ENCODE measurements around the gene BRAT1.
A peak's percentile ranks its signal among the peaks of the same experiment; 100 is the strongest.

The BRAT1 gene

DNA sequence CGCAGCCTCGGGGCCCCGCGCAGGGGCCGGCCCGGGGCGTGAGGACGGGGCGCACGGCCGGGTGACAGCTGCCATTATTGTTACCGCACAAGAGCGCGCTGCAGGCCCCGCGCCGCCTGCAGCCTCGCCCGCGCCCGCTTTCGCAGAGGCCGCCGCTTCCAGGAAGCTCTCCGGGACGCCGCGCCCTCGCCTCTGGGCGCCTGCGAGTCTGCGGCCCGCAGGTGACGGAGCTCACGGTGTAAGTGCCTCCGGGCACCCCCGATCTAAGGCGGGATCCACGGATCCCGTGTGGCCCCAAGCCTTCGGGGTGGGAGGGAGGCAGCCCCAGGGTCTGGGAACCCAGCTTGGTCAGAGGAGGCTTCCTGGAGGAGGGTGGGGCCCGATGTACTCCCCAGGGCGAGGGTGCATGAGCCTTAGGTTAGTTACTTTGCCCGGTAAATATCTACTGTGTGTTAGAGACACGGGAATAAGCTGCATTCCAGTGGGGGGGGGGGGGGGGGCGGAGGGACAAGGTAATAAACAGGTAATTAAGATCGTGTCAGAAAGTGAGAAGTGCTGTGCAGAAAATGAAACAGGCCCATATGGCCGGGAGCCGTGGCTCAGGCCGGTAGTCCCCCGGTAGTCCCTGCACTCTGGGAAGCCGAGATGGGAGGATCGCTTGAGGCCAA is 4.1 kb upstream of the BRAT1 start:
- DNase-seq (ENCODE audit: low spot score), result no peak

DNA sequence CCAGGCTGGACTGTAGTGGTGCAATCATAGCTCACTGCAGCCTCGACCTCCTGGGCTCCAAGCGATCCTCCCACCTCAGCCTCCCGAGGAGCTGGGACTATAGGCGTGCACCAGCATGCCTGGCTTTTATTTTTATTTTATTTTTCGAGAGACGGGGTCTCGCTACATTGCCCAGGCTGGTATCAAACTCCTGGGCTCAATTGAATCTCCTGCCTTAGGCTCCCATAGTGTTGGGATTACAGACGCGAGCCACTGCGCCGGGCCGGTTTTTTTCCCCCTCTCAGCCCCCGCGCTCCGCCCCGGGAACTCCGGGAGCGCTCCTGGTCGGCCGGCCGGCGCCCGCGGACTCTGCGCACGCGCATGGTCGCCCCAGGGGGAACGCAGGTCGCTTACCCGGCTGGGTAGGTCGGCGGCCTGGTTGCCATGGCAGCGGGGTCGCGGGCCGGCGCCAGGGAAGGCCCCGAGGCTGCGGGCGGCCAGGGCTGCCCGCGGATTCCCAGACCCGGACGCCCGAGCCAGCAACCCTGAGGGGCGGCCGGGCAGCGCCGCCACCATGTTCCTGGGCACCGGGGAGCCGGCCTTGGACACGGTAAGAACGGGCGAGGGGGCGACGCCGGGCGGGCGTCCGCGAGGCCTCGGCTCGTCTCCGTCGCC is 3.4 kb upstream of the BRAT1 start, which contains the start of gene IQCE:
Gene IQCE, plus strand, starts transcription at position 351 of the 654 bp plus-strand sequence. Its CDS starts 203 bp downstream, at position 554.
- DNase-seq (ENCODE audit: low spot score), result peak; percentile 93

DNA sequence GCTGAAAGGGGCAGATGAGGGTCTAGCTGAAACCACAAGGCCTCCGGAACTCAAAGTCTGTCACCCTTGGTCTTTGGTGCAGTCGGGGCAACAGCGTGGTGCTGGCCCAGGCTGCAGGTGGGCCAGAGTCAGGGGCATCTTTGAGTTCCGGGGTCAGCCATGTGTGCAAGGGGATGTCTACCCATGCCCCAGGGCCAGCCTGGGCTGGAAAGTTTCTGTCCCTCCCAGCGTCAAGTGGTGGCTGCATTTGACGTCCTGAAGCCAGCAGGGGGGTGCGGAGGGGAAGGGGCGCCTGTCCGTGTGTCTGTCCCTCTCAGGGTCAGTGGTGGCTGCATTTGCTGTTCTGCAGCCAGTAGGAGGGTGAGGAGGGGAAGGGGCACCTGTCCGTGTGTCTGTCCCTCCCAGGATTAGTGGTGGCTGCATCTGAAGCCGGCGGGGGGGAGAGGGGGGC is 638 bp downstream of the BRAT1 start:
- DNase-seq (ENCODE audit: low spot score), result no peak

DNA sequence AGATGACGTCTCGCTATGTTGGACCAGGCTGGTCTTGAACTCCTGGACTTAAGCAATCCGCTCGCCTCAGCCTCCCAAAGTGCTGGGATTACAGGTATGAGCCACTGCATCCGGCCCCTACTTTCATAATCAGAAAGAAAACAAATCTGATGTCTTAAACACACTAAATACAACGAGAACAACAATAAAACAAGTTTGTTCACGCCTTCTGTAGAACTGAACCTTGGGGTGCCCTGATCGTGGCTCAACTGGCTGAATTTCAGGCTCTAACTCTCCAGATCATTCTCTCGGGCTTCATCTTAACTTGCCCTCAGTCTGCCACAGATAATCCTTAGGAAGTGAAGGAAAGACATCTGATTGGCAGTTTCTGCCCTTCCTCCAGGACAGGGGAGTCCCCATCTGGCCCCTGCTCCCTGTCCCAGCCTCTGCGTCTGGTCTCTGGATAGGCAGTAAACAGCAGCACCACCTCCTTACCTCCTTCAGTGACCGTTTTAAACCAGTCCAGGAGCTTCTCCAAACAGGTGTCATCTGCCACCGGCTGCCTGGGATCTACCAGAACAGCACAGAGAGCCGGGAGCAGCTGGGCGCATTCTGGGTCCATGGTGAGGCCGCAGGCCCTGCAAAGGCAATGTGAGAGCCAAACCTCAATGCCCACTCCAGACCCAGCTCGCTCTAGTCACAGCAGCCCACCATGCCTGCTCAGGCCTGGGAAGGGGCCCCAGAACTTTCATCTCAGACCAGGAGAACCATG is 1.3 kb downstream of the BRAT1 start:
- no peak for DNase-seq (ENCODE audit: low spot score)

DNA sequence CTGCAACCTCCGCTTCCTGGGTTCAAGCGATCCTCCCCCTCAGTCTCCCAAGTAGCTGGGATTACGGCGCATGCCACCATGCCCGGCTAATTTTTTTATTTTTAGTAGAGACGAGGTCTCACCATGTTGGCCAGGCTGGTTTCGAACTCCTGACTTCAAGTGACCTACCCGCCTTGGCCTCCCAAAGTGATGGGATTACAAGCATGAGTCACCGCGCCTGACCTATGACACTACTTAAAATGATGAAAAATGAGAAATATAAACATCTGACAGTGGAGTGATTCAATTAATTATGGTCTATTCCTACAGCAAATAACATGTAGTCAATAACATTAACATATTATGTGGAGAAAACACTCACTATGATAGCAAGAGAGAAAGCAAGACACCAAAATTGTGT is 2.2 kb downstream of the BRAT1 start:
- no peak for DNase-seq (ENCODE audit: low spot score)

DNA sequence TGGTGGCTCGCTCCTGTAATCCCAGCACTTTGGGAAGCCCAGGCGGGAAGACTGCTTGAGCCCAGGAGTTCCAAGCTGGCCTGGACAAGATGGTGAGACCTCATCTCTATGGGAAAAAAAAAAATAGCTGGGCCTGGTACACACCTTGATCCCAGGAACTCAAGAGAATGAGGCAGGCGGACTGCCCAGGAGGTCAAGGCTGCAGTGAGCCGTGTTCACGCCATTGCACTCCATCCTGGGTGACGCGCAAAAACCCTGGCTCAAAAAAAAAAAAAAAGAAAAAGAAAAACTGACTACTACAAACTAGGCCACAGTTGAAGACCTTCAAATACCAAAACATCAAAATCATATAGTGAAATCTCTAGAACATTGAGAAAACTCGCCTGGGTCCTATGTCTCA is 3.9 kb downstream of the BRAT1 start:
- no peak for DNase-seq (ENCODE audit: low spot score)

DNA sequence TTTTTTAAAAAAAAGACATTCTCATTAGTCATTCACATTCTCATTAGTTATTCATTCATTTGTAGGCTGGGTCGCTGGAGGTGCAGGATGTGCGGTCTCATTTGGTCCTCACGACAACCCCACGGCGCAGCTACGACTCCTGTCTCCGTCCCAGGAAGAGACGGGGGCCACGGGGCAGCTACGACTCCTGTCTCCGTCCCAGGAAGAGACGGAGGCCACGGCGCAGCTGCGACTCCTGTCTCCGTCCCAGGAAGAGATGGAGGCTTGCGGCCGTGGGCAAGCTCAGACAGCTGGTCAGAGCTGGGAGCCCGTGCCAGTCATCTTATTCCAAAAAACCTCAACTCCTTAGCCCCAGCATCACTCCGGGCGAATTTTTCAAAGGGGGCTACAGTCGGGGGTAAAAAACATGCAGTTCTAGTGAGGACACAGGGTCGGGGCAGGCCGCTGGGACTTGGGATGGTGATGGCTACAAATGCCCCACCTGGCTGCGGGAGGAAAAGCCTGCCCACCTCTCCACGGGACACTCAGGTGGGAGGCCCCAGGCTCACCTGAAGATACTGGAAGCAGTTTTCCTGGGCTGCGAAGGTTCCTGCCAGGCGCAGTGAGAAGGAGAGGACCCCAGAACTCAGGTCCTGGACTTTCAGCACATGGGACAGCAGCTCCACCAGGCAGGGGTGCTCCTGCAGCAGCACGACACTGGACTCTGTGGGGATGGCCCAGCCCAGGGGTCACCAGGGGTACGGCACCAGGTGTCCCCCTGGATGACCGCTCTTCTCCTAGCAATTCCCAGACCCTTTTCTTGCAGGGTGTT is 8.3 kb downstream of the BRAT1 start:
- DNase-seq (ENCODE audit: low spot score), result no peak

DNA sequence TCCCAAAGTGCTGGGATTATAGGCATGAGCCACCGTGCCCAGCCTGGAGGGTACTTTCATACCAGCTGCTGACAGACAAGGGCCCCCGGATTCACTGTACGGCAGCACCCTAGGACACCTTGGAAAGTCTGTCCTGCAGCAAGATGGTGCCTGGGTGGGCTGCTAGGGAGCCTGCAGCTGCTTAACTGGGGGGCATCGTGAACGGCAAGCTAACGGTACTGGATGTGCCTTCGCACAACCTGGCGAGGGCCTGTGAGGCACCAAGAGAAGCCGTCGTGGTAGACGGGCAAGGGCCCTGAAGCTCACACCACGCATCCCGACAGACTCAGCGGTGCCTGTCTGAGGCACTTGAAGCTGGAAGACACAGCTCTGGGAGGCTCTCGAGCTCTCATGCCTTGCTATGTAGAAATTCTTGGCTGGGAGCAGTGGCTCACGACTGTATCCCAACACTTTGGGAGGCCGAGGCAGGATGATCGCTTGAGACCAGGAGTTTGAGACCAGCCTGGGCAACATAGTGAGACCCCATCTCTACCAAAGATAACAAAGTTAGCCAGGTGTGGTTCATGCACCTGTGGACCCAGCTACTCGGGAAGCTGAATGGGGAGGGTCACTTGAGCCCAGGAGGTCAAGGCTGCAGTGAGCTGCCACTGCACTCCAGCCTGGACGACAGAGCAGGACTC is 9.4 kb downstream of the BRAT1 start:
- no peak for DNase-seq (ENCODE audit: low spot score)

DNA sequence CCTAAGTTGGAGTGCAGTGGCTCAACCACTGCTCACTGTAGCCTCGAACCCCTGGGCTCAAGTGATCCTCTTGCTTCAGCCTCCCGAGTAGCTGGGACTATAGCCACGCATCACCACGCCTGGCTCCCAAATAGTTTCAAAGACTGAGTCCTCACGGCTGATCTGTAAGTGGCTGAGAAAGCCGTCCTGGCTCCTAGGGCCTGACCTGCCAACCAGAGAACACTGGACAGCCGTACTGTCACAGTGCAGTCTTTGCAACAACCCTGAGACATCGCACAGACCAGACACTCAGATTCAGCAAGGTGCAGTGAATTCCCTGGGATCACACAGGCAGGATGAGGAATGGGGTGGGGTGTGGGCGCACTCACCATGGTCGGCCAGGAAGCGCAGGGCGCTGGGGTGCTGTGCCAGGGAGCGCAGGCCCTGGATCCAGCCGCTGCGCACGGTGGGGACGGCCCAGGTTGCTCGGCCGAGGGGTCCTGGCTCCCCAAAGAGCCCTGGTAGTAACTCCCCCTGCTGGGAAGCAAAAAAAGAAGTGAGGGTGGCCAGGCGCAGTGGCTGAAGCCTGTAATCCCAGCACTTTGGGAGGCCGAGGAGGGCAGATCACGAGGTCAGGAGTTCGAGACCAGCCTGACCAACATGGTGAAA is 10.7 kb downstream of the BRAT1 start:
- DNase-seq (ENCODE audit: low spot score), result no peak

DNA sequence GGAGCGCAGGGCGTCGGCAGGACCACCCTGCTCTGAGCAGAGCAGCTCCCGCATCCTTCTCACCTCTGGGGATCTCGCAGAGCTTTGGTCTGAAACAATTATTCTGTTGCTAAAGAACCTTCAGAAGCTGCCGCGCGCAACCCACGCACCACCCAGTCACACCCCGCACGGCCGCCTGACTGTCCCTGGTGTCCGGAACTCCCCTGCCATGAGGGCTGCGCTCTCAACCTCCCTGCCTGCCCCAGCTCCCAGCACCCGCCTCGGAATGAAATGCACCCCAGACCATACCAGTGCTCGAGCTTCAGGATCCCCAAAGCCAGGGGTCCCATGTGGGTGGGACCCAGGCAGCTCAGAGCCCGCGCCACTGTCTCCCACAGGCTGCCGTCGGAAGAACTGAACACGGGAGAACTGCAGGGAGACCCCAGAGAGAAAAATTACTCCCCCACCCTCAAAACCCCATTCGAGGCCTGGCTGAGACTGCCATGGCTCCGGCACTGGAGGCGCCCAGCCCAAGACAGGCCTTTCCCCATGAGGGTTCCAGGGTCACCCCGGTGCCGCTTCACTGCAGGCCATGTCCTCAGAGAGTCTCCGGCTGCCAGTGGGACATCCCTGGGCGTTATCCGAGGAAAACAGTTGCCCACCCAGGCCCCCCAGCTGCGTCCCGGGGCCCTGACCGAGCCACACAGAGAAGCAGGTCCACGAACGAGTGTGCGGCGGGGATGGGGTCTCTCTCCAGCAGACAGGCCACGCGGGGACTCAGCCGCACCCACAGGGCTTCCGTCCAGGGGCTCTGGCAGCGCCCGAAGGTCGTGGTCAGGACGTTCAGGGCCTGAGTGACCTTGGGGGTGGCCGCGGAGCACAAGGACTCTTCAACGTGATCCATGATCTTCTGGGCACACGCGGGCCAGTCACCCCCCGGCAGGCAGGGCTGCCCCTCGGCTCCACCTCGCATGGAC is 12.1 kb downstream of the BRAT1 start:
- no peak for DNase-seq (ENCODE audit: low spot score)

DNA sequence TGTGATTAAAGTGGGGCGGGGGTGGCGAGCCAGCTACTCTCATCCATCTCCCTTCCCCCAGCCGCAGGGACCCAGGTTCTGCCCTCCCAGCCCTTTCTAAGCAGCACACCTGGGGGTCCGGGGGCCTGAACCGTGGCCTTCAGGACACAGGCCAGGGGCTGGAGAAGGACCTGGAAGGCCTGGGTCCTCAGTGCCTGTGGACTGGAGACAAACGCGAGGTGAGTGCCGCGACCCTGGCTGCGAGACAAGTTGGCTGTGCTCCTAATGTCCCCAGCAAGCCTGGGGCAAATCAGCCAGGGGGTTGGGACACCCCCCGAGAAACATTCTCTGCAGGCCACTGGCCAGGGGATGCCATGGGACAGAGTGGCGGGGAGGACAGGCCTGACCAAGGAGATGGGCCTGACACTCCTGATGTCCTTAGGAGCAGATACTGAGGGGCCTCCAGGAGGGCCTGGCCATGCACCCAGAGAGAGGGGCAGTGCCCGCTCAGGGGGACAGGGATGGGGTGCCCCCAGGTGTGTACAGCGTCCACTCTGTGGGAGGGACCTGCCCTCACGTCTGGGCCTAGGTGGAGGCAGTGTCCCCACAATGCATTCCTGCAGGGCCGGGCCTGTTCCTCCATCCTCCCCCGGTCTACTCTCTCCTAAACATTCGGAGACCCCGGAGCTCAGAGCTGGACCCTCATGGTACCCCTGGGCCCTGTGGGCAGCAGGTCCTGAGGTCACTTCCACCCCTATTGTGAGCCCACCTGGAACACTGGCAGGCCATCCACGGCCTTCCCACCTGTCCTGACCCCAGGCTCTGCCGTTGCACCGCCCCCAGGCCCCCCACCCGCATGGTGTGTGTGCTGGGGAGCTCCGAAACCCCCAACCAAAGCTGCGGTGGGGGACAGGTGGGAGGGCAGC is 13.1 kb downstream of the BRAT1 start:
- no peak for DNase-seq (ENCODE audit: low spot score)

DNA sequence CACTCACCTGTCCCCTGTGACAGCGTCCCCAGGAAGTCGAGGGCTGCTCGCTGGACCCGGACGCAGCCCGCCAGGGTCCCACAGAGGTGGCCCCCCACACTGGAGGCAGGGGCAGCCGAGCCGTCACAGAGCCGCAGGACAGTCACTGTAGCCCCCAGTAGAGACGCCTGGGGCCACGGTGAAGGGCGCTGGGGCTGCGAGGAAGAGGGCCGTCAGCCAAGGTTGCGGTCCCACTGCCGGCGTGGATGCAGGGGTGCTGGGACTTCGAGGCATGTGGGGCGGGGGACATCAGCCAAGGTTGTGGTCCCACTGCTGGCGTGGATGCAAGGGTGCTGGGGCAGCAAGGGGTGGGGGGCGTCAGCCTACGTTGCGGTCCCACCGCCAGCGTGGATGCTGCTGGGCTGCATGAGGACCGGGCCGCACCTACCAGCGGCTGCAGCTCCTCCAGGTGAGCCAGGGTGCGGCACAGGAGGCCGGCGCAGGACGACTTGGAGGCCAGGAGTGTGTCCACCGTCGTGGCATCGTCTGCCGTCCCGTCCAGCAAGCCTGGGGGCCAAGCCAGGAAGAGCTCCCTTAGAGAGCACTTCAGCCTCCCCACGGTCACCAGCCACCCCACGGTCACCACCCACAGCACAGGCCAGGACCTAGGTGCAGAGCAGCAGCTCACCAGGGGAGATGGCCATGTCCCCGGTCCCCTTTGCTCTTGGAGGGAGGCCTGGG is 13.9 kb downstream of the BRAT1 start:
- DNase-seq (ENCODE audit: low spot score), result no peak

DNA sequence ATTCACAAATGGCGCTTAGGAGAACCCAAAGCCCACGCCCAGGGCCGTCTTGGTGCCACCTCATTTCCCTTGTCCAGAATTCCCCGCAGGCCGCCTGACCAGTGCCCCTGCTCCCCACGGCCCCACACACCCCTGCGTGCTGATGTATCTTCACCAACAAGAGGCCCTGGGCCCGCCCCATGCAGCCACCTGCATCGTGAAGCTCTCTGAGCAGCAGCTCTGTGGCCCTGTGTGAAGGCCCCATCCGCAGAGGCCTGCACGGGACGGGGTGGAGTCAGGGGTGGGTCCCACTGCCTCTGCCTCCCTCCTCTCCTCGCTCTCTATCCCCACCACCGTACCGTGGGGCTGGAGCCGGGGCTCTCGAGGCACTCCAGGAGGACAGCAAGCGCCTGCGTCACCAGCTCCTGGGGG is 14.7 kb downstream of the BRAT1 start:
- DNase-seq (ENCODE audit: low spot score), result no peak

DNA sequence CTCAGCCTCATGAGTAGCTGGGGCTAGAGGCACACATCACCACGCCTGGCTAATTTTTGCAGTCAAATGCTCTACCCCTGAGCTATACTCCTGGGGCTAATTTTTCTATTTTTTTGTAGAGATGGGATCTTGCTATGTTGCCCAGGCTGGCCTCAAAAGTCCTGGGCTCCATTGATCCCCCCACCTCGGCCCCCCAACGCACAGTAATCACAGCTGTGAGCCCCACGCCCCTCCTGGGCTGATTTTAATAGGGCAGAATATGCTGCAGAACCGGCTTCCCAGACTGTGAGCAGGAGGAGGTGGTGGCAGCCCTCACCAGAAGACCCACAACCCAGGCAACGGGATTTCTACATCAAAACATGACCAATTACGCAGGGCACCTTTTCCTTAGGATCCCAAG is 15.2 kb downstream of the BRAT1 start:
- no peak for DNase-seq (ENCODE audit: low spot score)

DNA sequence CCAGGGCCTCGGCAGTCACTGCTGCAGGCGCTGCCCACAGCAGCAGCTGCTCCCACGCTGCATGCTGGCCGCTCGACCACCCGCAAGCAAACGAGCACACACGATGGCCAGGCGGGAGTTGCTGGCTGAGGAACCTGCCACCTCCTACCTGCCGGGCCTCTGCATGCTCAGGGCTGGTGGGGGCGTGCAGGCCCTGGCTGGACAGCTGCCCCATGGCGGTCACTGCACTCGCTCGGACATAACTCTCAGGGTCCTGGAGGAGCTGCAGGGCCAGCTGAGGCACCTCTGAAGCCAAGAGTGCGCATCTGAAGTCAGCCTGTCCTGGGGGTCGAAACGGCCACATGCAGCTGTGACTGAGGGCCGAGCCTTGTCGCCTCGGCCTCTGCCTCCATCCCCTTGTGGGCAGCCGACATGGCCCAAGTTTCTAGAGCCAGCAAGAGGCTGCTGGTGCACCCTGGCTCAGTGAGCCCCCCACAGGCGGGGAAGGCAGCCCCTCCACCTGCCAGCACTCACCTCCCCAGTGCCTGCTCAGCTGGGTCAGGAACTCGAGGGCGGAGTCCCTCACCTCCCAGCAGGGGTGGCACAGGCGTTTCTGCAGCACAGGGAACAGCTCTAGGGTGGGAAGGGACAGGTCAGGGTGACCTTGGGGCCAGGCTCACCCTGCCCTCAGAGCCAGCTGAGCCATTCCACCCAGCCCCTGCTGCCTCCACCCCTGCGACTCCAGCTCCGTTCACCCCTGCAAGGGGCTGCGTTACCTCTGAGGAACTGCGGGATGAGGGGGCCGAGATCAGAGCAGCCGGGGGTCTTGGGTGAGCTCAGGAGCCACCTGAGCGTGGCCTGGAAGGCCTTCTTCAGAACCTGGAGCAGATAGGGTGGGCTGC is 16.1 kb downstream of the BRAT1 start:
- no peak for DNase-seq (ENCODE audit: low spot score)

DNA sequence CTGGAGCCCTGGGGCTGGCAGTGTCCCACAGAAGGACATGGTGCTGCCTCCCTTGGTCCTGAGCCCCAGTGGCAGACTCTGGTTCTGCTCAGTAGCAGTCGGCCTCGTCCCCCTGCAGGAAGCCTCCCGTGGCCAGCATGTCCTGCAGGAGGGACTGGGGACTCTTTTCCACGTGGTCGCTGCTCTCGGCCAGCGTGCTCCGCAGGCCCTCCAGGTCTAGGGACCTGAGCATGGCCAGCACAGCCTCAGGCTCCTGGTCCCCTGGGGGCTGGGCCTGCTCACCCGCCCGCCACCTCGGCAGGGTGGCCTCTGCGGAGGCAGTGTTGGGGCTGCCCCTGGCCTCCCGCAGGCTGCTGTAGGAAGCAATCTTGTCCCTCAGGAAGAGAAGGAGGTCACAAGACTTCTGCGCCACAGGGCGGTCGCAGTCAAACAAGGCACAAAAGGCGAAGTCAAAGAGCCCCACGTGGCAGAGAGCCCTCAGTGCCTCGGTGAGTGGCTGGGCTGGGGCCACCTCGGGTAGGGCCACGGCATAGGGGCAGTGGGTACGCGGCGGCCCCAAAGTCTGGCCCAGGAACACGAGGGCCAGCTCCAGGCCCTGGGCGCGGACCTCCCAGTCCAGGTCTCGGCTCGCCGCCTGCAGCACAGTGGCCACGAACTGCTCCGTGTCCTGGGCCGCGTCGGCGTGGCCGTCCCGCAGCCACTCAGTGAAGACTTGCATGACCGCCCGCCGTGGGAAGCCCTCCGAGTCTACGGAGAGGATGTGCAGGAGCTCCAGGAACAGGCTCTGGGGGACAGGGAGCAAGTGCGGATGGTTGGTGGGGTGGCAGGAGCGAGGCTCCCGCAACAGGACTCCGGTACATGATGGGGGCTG is 17.1 kb downstream of the BRAT1 start:
- DNase-seq (ENCODE audit: low spot score), result no peak
